Measurements from ENCODE around the gene VAV2.

DNA sequence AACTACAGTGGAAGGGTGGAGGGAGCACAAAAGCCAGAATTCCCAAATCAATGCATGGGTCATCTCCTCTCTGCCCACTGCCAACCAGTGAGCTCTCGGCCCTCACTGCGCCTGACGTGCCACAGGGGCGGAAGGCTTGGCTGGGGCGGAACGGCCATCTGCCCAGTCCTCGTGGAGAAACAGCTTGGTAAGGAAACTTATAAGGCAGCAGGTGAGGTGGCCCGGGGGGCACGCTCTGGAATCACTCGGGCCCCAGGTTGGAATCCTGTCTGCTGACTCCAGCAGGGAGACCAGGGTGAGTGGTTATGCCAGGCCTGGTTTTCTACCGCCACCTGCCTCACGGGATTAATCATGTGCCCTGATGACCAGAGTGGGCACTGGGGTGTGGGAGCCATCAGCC, 52.3 kb downstream of the VAV2 start:
- TF ChIP-seq, protein P1, sequence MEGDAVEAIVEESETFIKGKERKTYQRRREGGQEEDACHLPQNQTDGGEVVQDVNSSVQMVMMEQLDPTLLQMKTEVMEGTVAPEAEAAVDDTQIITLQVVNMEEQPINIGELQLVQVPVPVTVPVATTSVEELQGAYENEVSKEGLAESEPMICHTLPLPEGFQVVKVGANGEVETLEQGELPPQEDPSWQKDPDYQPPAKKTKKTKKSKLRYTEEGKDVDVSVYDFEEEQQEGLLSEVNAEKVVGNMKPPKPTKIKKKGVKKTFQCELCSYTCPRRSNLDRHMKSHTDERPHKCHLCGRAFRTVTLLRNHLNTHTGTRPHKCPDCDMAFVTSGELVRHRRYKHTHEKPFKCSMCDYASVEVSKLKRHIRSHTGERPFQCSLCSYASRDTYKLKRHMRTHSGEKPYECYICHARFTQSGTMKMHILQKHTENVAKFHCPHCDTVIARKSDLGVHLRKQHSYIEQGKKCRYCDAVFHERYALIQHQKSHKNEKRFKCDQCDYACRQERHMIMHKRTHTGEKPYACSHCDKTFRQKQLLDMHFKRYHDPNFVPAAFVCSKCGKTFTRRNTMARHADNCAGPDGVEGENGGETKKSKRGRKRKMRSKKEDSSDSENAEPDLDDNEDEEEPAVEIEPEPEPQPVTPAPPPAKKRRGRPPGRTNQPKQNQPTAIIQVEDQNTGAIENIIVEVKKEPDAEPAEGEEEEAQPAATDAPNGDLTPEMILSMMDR (conservative IDR thresholded peaks at IDR 0.05; ENCODE audit: low read length): no peak
- TF ChIP-seq EZH2phosphoT487 (IDR thresholded peaks at IDR 0.05; ENCODE audit: borderline replicate concordance, low read depth, low read length): no peak
